Measurements from ENCODE around the gene TCEA2. TPM values are rescaled to one million over a fixed set of nuclear protein-coding genes. Genes with fewer than 3 reads are reported as not detected.
A peak's percentile ranks its signal among the peaks of the same experiment; 100 is the strongest.

TCEA2 gene
- polyA plus RNA-seq, 1 donor from 2014 or later: 87.7 TPM

- Histone ChIP-seq H3K4me2 (ENCODE audit: low read length) (no peak overlapping the region), H4K20me1 (ENCODE audit: insufficient read depth) (no peaks in the 10 kb centered on the region), H3F3A (ENCODE audit: insufficient read depth, low read length, poor library complexity, severe bottlenecking) (no peaks in the 10 kb centered on the region), H3K79me2 (replicated peaks; ENCODE audit: insufficient read depth, low read length) (no peaks in the 10 kb centered on the region), H3K36me3 (ENCODE audit: insufficient read depth, low read length) (no peaks in the 10 kb centered on the region), H3K4me3 (ENCODE audit: low read length) (no peak overlapping the region), H3K27me3 (ENCODE audit: insufficient read depth, low read depth, low read length) (peaks cover 5% of the 10 kb centered on the region), H2AFZ (ENCODE audit: low read depth, low read length) (no peak overlapping the region), H3K9me3 (ENCODE audit: low read length) (no peaks in the 10 kb centered on the region), H3K9me2 (ENCODE audit: insufficient read depth, low read length) (no peaks in the 10 kb centered on the region), H3K9ac (ENCODE audit: low read length) (no peak overlapping the region), H3K27ac (ENCODE audit: low read length) (no peak overlapping the region)
- no peak for TF ChIP-seq REST (IDR thresholded peaks at IDR 0.05; ENCODE audit: borderline replicate concordance)
These were observed 14.5 kb downstream of the TCEA2 start for GRCh38 chr20:64077541-64077875.

- Histone ChIP-seq H3K27ac (ENCODE audit: low read length) (no peak overlapping the region), H3K4me2 (ENCODE audit: low read length) (no peak overlapping the region), H3K79me2 (replicated peaks; ENCODE audit: insufficient read depth, low read length) (no peaks in the 10 kb centered on the region), H4K20me1 (ENCODE audit: insufficient read depth) (no peaks in the 10 kb centered on the region), H3F3A (ENCODE audit: insufficient read depth, low read length, poor library complexity, severe bottlenecking) (no peaks in the 10 kb centered on the region), H3K9me2 (ENCODE audit: insufficient read depth, low read length) (no peaks in the 10 kb centered on the region), H2AFZ (ENCODE audit: low read depth, low read length) (no peak overlapping the region), H3K4me3 (ENCODE audit: low read length) (no peak overlapping the region), H3K27me3 (ENCODE audit: insufficient read depth, low read depth, low read length) (peaks cover 8% of the 10 kb centered on the region), H3K36me3 (ENCODE audit: insufficient read depth, low read length) (no peaks in the 10 kb centered on the region), H3K9ac (ENCODE audit: low read length) (no peak overlapping the region), H3K9me3 (ENCODE audit: low read length) (no peaks in the 10 kb centered on the region)
- TF ChIP-seq SMC3 (conservative IDR thresholded peaks at IDR 0.05; ENCODE audit: poor library complexity): no peak
These were observed 15.0 kb downstream of the TCEA2 start for GRCh38 chr20:64077876-64078551.

GRCh38 chr20:64078934-64079272 lies 15.9 kb downstream of the TCEA2 start:
- H3K4me3 ChIP-seq (ENCODE audit: low read length): peak overlapping the region; percentile 70
- peak overlapping the region; percentile 60 for H3K9ac ChIP-seq (ENCODE audit: low read length)
- no peaks in the 10 kb centered on the region for H3K9me3 ChIP-seq (ENCODE audit: low read length)
- H4K20me1 ChIP-seq (ENCODE audit: insufficient read depth): no peaks in the 10 kb centered on the region
- H3K9me2 ChIP-seq (ENCODE audit: insufficient read depth, low read length): no peaks in the 10 kb centered on the region
- no peaks in the 10 kb centered on the region for H3K36me3 ChIP-seq (ENCODE audit: insufficient read depth, low read length)
- TF ChIP-seq EZH2 (IDR thresholded peaks at IDR 0.05; ENCODE audit: borderline replicate concordance, insufficient read depth, low read length, poor library complexity, severe bottlenecking): no peak
- no peak for TF ChIP-seq POLR2AphosphoS5 (IDR thresholded peaks at IDR 0.05)
- TF ChIP-seq RAD21 (conservative IDR thresholded peaks at IDR 0.05): no peak
- no peak for TF ChIP-seq SMC3 (conservative IDR thresholded peaks at IDR 0.05; ENCODE audit: poor library complexity)
- no peak for TF ChIP-seq TAF1 (IDR thresholded peaks at IDR 0.05; ENCODE audit: low read depth)
- no peak for TF ChIP-seq MXI1 (conservative IDR thresholded peaks at IDR 0.05; ENCODE audit: poor library complexity, severe bottlenecking)
- TF ChIP-seq CTCF (IDR thresholded peaks at IDR 0.05; ENCODE audit: poor library complexity, severe bottlenecking): no peak
- TF ChIP-seq EP300 (conservative IDR thresholded peaks at IDR 0.05; ENCODE audit: poor library complexity, severe bottlenecking): no peak
- no peak for TF ChIP-seq REST (IDR thresholded peaks at IDR 0.05; ENCODE audit: borderline replicate concordance)
- peaks cover 10% of the 10 kb centered on the region for H3K27me3 ChIP-seq (ENCODE audit: insufficient read depth, low read depth, low read length)
- H3K4me2 ChIP-seq (ENCODE audit: low read length): peak overlapping the region; percentile 35
- H3K27ac ChIP-seq (ENCODE audit: low read length): no peak overlapping the region
- no peaks in the 10 kb centered on the region for H3K79me2 ChIP-seq (replicated peaks; ENCODE audit: insufficient read depth, low read length)
- no peak overlapping the region for H2AFZ ChIP-seq (ENCODE audit: low read depth, low read length)
- no peaks in the 10 kb centered on the region for H3F3A ChIP-seq (ENCODE audit: insufficient read depth, low read length, poor library complexity, severe bottlenecking)
